Chondrocyte (in vitro differentiated cells): ENCODE measurements around the gene PALLD. TPM values are rescaled to one million over a fixed set of nuclear protein-coding genes. Genes with fewer than 3 reads are reported as not detected.

ENCODE experiments used
- DNase-seq: peaks from one replicate; pipeline ENCODE4 v3.0.0; 2021; ENCODE audit warnings: mixed read lengths, low spot score
- H3K27ac Mint-ChIP-seq: one replicate; pipeline ENCODE4 v1.8.0; 2021; ENCODE audit warnings: mild to moderate bottlenecking, moderate library complexity, mixed read lengths; ENCODE audit not compliant: unreplicated experiment
- H3K27me3 Mint-ChIP-seq: 2 replicates; pipeline ENCODE4 v1.8.0; 2021; ENCODE audit warnings: low read depth, mixed read lengths
- H3K36me3 Mint-ChIP-seq: 2 replicates; pipeline ENCODE4 v1.8.0; 2021; ENCODE audit warnings: low read depth, mixed read lengths
- H3K4me1 Mint-ChIP-seq: 2 replicates; pipeline ENCODE4 v1.8.0; 2021; ENCODE audit warnings: low read depth, mild to moderate bottlenecking, mixed read lengths
- H3K4me3 Mint-ChIP-seq: one replicate; pipeline ENCODE4 v1.8.0; 2021; ENCODE audit warnings: mild to moderate bottlenecking, moderate library complexity, mixed read lengths; ENCODE audit not compliant: unreplicated experiment
- H3K9me3 Mint-ChIP-seq: 2 replicates; pipeline ENCODE4 v1.8.0; 2021; ENCODE audit warnings: low read depth, mixed read lengths
- total RNA-seq: library from RNA; stranded (reverse); gene quantifications from 3 replicates; pipeline ENCODE4 v1.2.1, GENCODE V29; 2021
- TF ChIP-seq, protein P1 (sequence below): fragments of 200-600 bp; sonication (generic); IDR thresholded peaks from 2 replicates; pipeline ENCODE4 v1.5.0; 2021; ENCODE audit warnings: antibody characterized with exemption, mild to moderate bottlenecking, moderate library complexity

The PALLD gene
- total RNA-seq, 1 donor from 2014 or later = 900 TPM

- Mint-ChIP-seq H3K36me3 (no peaks in the 10 kb centered on the region), H3K4me1 (peaks cover 16% of the 10 kb centered on the region), H3K27ac (no peak overlapping the region), H3K4me3 (no peak overlapping the region), H3K9me3 (peaks cover under 1% of the 10 kb centered on the region), H3K27me3 (no peaks in the 10 kb centered on the region)
- DNase-seq = no peak
- TF ChIP-seq, protein P1, sequence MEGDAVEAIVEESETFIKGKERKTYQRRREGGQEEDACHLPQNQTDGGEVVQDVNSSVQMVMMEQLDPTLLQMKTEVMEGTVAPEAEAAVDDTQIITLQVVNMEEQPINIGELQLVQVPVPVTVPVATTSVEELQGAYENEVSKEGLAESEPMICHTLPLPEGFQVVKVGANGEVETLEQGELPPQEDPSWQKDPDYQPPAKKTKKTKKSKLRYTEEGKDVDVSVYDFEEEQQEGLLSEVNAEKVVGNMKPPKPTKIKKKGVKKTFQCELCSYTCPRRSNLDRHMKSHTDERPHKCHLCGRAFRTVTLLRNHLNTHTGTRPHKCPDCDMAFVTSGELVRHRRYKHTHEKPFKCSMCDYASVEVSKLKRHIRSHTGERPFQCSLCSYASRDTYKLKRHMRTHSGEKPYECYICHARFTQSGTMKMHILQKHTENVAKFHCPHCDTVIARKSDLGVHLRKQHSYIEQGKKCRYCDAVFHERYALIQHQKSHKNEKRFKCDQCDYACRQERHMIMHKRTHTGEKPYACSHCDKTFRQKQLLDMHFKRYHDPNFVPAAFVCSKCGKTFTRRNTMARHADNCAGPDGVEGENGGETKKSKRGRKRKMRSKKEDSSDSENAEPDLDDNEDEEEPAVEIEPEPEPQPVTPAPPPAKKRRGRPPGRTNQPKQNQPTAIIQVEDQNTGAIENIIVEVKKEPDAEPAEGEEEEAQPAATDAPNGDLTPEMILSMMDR = no peak
Measured at GRCh38 chr4:168575473-168575872, 78.6 kb downstream of the PALLD start.

DNA sequence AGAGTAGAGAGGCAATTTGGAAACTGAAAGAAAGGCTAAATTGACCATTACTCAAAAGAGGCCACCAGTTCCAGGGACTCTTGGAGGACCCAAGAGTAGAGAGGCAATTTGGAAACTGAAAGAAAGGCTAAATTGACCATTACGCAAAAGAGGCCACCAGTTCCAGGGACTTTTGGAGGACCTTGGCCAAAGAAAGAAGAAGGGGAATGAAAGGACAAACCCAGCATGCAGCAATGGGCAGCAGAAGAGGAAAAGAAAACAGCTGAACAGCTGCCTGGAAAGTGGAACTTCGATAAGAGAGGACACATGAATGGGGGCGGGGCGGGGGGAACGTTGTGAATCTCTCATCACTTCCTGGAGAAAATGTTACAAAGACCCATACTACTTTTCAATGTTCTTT, 80.8 kb downstream of the PALLD start:
- TF ChIP-seq, protein P1 = no peak
- no peak overlapping the region for H3K4me3 Mint-ChIP-seq
- H3K4me1 Mint-ChIP-seq = peaks cover 11% of the 10 kb centered on the region
- no peak for DNase-seq
- peaks cover 10% of the 10 kb centered on the region for H3K36me3 Mint-ChIP-seq
- peaks cover 20% of the 10 kb centered on the region for H3K9me3 Mint-ChIP-seq
- no peak overlapping the region for H3K27ac Mint-ChIP-seq
- no peaks in the 10 kb centered on the region for H3K27me3 Mint-ChIP-seq

GRCh38 chr4:168580228-168580627, 83.4 kb downstream of the PALLD start:
- TF ChIP-seq, protein P1 = no peak
- H3K4me3 Mint-ChIP-seq = no peak overlapping the region
- H3K36me3 Mint-ChIP-seq = peaks cover 10% of the 10 kb centered on the region
- H3K27ac Mint-ChIP-seq = no peak overlapping the region
- H3K9me3 Mint-ChIP-seq = peaks cover 22% of the 10 kb centered on the region
- DNase-seq = no peak
- no peaks in the 10 kb centered on the region for H3K27me3 Mint-ChIP-seq
- H3K4me1 Mint-ChIP-seq = peaks cover 19% of the 10 kb centered on the region

DNA sequence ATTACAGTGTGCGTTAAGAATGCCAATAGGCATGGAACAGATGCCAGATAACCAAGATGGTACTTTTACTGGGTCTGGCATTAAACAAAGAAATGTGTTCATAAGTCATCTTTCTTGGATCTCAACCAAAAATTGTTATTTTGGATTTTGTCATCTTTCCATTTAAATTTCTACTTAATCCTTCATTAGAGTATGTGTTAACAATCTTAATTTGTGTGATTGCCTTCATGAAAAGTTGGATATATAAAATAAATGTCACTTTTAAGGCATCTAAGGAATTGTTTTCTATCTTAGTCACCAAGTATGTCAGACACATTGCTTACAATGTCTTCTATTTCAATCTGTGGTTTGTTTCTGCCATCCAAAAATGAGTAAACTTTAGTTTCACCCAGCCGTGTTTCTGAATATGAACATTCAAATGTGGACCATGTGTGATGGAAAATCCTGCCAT, 87.5 kb downstream of the PALLD start:
- peaks cover 22% of the 10 kb centered on the region for H3K9me3 Mint-ChIP-seq

DNA sequence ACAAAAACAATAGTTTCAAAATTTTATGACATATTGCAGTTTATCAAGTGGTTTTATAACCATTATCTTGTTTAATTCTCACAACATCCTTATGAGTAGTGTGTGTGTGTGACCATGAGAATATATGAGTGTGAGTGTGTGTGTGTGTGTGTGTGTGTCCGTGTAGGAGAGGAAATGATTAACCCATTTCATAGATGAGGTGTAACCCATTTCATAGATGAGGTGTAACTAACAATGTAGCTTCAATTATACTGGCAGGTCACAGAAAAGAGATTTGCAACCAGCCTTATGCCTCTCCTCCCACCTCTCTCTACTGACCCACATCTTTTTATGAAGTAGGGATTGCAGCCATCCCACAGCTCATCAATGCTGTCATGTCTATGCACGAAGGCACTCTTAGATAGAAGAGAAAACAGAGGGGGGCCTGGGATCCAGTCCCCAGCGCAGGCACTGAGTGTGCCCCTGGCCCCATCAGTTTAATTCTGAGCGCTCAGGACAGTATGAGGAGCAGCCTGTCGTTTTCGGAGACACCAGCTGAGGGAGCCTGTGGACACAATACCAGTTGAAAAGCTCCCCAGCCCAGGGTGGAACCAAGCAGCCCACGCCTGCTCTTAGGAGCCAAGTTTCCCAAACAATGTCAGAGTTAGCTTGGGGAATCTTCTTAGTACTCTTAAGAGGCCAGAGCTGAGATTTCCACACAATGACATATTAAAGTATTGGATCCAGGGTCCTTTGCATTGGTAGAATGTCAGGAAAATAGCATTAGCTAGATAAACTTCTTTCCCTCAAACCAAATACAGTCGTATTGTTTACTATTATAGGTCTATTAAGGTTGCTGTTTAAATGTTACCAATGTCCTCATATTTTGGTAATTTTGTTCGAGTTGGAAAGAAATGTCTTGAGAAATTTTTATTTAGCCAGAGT, 88.6 kb downstream of the PALLD start:
- Mint-ChIP-seq H3K36me3 (peaks cover 10% of the 10 kb centered on the region), H3K4me3 (no peak overlapping the region), H3K4me1 (peaks cover 68% of the 10 kb centered on the region), H3K27me3 (no peaks in the 10 kb centered on the region), H3K27ac (peak overlapping the region; percentile 94), H3K9me3 (peaks cover 22% of the 10 kb centered on the region)
- TF ChIP-seq, protein P1 = peak; percentile 92
- no peak for DNase-seq

More for the DNA sequence above, 87.5 kb downstream of the PALLD start:
- Mint-ChIP-seq H3K36me3 (peaks cover 10% of the 10 kb centered on the region), H3K4me1 (peaks cover 60% of the 10 kb centered on the region), H3K27me3 (no peaks in the 10 kb centered on the region), H3K27ac (peak overlapping the region; percentile 86), H3K4me3 (no peak overlapping the region)
- TF ChIP-seq, protein P1 = no peak
- no peak for DNase-seq
